H1 (cell line): ENCODE results near the gene PDXP. TPM values are rescaled to one million over a fixed set of nuclear protein-coding genes. Genes with fewer than 3 reads are reported as not detected.

Source experiments
- BCL11A ChIP-seq, 2 experiments: IDR thresholded peaks; one replicate each; pipeline ENCODE4 v1.6.1; 2011; ENCODE audit warnings: low read depth in 2 of 2, low read length in 2 of 2, mild to moderate bottlenecking in 2 of 2
- GABPA ChIP-seq: IDR thresholded peaks from 2 replicates; pipeline ENCODE4 v1.6.1; 2011; ENCODE audit warnings: mild to moderate bottlenecking, low read length, moderate library complexity, borderline replicate concordance; ENCODE audit not compliant: insufficient read depth
- GTF2F1 ChIP-seq: IDR thresholded peaks from 2 replicates; pipeline ENCODE4 v1.6.1; 2012; ENCODE audit warnings: low read depth, low read length, improper control_type of control experiment, borderline replicate concordance
- RNF2 ChIP-seq: fragments of 200-900, 300-1000 bp; sonication (generic); IDR thresholded peaks from 2 replicates; pipeline ENCODE4 v1.7.1; 2016; ENCODE audit warnings: borderline replicate concordance, low read depth, mild to moderate bottlenecking, antibody characterized with exemption, low read length; ENCODE audit not compliant: poor library complexity, severe bottlenecking; ENCODE audit errors: missing control alignments
- TCF12 ChIP-seq: IDR thresholded peaks from 2 replicates; pipeline ENCODE4 v1.6.1; 2011; ENCODE audit warnings: low read depth, mild to moderate bottlenecking, low read length
- polyA plus RNA-seq, 7 experiments: library from polyadenylated mRNA; depleted of rRNA in 3 of 7; stranded (reverse) in 5 of 7; unstranded in 2 of 7; fragments of >200 nt in 5 of 7; fragments of 200-250 nt in 2 of 7; gene quantifications; 1 replicate in 5 of 7; 2 replicates in 1 of 7; 4 replicates in 1 of 7; pipeline versions ENCODE4 v1.2.1 to v1.2.3, GENCODE V29; 2011 to 2013; ENCODE audit warnings: missing spikeins in 2 of 7, mixed read lengths in 2 of 7
- total RNA-seq: library from RNA; stranded (reverse); fragmentation: NEBNext Ultra II Directional; extraction: Animal tissue kit (Norgen Biotek cat#: 25700); gene quantifications from 2 replicates; pipeline ENCODE4 v1.2.1, GENCODE V29; 2021
- TF ChIP-seq, protein P1 (sequence below): IDR thresholded peaks from 2 replicates; pipeline ENCODE4 v1.6.1; 2011; ENCODE audit warnings: low read length, improper control_type of control experiment

PDXP gene
- total and polyA plus RNA-seq, 2 of the 8 experiments (the other 6 are each of a cell fraction or from before 2014, with no cell fraction given), result 36.6 to 67.7 TPM

DNA sequence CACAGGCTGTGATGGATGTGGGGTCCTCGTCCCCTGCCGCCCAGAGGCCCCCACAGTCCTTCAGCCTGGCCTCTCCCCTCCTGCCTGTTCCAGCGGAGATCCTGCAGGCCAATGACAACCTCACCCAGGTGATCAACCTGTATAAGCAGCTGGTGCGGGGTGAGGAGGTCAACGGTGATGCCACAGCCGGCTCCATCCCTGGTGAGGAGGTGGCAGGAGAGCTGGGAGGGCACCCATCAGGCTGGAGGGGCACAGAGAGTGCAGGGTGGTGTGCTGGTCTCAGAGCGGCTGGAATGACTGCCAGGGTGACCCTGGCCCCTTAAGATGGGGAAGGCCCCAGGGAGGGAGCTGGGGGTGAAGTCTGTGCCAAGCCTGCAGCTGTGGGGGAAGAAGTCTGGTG, 33.6 kb upstream of the PDXP start (continued):
- TF ChIP-seq RNF2 (no peak), GABPA (no peak), GTF2F1 (no peak), TCF12 (no peak), BCL11A (IDR thresholded peaks at IDR 0.05; ENCODE audit: low read depth in 2 of 2, low read length in 2 of 2) (no peak)
- TF ChIP-seq, protein P1, sequence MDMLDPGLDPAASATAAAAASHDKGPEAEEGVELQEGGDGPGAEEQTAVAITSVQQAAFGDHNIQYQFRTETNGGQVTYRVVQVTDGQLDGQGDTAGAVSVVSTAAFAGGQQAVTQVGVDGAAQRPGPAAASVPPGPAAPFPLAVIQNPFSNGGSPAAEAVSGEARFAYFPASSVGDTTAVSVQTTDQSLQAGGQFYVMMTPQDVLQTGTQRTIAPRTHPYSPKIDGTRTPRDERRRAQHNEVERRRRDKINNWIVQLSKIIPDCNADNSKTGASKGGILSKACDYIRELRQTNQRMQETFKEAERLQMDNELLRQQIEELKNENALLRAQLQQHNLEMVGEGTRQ, result no peak
- TF ChIP-seq, all 59 proteins: peak for 0
